Uterus (tissue), 4 donors: ENCODE results near the gene SIGLEC15. TPM values are rescaled to one million over a fixed set of nuclear protein-coding genes. Genes with fewer than 3 reads are reported as not detected.

Experiments used
- DNase-seq, 2 donors: peaks; one replicate each; pipeline ENCODE4 v3.0.0-alpha.2; 2019 to 2020
- H3K27ac ChIP-seq, 2 donors: fragments of 200-600 bp; sonication (generic); 1 replicate in 1 of 2; 2 replicates in 1 of 2; pipeline ENCODE4 v1.5.1; 2016 to 2018
- H3K27me3 ChIP-seq, 2 donors: fragments of 200-600 bp; sonication (generic); one replicate each; pipeline ENCODE4 v1.5.1; 2018 to 2019; ENCODE audit warnings: control low read depth in 1 of 2
- H3K36me3 ChIP-seq, 2 donors: fragments of 200-600 bp; sonication (generic); one replicate each; pipeline ENCODE4 v1.5.1; 2019; ENCODE audit warnings: control low read depth in 1 of 2
- H3K4me1 ChIP-seq, 2 donors: fragments of 200-600 bp; sonication (generic); one replicate each; pipeline ENCODE4 v1.5.1; 2018 to 2019; ENCODE audit warnings: control low read depth in 1 of 2
- H3K4me3 ChIP-seq, 2 donors: fragments of 200-600 bp; sonication (generic); 1 replicate in 1 of 2; 2 replicates in 1 of 2; pipeline ENCODE4 v1.5.1; 2018 to 2019; ENCODE audit warnings: mild to moderate bottlenecking in 1 of 2
- H3K9me3 ChIP-seq, 2 donors: fragments of 200-600 bp; sonication (generic); one replicate each; pipeline ENCODE4 v1.5.1; 2019; ENCODE audit warnings: control low read depth in 1 of 2
- POLR2A ChIP-seq, 2 donors: fragments of 450-650 bp; IDR thresholded peaks; one replicate each; pipeline ENCODE4 v1.6.1; 2016; ENCODE audit warnings: antibody characterized with exemption in 2 of 2, mild to moderate bottlenecking in 1 of 2, moderate library complexity in 1 of 2
- intact Hi-C: fragments of 100-400 bp; cut with DNase I; formaldehyde crosslinking; loops from one replicate; pipeline ENCODE4 v1.15.1; 2023; ENCODE audit warnings: low total_unique reads
- total RNA-seq, 4 donors: library from RNA; depleted of rRNA in 3 of 4; stranded (reverse); fragments of >200 nt in 3 of 4; gene quantifications; one replicate each; pipeline versions ENCODE4 v1.1.0 to v1.2.4, GENCODE V29; 2014 to 2023
- TF ChIP-seq, protein P1 (sequence below), 4 experiments: fragments of 200-600 bp in 2 of 4; fragments of 450-650 bp in 2 of 4; sonication (generic) in 2 of 4; IDR thresholded peaks; one replicate each; pipeline ENCODE4 v1.5.1; 2016 to 2019; ENCODE audit warnings: antibody characterized with exemption in 4 of 4, mild to moderate bottlenecking in 2 of 4, moderate library complexity in 1 of 4
- donor health status: DM: yes; HTN: yes; CAD: no.

SIGLEC15 gene
- total RNA-seq, 4 donors from 2014 or later, result 2.8 TPM; not detected in 3

DNA sequence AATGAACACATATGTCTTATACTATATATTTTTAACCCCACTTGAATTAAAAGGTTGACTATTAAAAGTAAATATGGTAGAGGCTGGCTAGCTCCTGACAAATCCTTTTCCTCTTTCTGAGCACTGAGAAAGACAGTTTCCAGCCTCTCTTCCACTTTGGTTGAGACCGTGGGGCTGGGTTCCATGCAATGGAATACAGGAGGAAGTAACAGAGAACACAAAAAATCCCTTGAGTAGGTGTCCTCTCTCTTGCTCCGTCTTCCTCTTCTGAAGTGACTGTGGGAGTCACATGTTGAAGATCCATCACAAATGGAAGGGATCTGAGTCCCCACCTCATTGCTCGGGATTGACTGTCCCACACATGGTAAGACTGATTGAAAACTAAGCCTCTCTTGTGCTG, 36.6 kb upstream of the SIGLEC15 start:
- intact Hi-C loops, result no loop called here

DNA sequence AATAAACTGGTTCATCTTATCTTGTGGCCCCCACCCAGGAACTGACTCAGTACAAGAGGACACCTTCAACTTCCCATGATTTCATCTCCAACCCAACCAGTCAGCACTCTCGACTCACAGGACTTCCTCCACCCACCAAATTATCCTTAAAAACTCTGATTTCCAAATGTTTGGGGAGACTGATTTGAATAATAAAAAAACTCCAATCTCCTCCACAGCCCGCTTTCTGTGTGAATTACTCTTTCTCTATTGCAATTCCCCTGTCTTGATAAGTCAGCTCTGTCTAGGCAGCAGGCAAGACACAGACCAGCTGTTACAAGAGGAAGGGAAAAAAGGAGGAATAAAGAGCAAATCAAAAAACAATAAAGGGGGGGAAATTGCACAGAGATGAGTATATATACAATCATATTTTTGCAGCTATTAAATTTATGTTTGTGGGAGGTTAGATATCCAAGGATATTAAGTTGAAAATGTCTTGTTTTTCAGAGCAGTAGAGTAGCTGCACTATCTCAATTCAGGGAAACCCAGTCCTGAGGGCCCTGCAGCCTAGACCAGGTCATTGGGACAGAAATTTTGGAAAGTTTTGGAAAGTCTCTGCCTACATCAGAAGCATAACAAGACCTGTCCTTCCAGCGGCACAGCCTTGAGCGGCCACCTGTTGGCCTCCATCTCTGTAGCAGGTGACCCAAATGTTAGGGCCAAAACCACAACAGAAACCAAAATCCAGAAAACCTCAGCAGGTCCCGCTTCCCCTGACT, 32.8 kb upstream of the SIGLEC15 start:
- Histone ChIP-seq H3K27ac (no peak overlapping the region), H3K27me3 (no peaks in the 10 kb centered on the region), H3K36me3 (no peaks in the 10 kb centered on the region), H3K9me3 (no peaks in the 10 kb centered on the region), H3K4me1 (no peaks in the 10 kb centered on the region), H3K4me3 (no peak overlapping the region)
- DNase-seq, result no peak
- intact Hi-C loops, result no loop called here
- TF ChIP-seq POLR2A (IDR thresholded peaks at IDR 0.05), result no peak
- TF ChIP-seq, protein P1, sequence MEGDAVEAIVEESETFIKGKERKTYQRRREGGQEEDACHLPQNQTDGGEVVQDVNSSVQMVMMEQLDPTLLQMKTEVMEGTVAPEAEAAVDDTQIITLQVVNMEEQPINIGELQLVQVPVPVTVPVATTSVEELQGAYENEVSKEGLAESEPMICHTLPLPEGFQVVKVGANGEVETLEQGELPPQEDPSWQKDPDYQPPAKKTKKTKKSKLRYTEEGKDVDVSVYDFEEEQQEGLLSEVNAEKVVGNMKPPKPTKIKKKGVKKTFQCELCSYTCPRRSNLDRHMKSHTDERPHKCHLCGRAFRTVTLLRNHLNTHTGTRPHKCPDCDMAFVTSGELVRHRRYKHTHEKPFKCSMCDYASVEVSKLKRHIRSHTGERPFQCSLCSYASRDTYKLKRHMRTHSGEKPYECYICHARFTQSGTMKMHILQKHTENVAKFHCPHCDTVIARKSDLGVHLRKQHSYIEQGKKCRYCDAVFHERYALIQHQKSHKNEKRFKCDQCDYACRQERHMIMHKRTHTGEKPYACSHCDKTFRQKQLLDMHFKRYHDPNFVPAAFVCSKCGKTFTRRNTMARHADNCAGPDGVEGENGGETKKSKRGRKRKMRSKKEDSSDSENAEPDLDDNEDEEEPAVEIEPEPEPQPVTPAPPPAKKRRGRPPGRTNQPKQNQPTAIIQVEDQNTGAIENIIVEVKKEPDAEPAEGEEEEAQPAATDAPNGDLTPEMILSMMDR (IDR thresholded peaks at IDR 0.05), result no peak

More for the DNA sequence above, 36.6 kb upstream of the SIGLEC15 start:
- H3K4me3 ChIP-seq, result no peak overlapping the region
- H3K36me3 ChIP-seq, result no peaks in the 10 kb centered on the region
- H3K4me1 ChIP-seq, result no peaks in the 10 kb centered on the region
- no peak for DNase-seq
- TF ChIP-seq, protein P1 (IDR thresholded peaks at IDR 0.05), result no peak
- no peak for TF ChIP-seq POLR2A (IDR thresholded peaks at IDR 0.05)
- H3K27me3 ChIP-seq, result no peaks in the 10 kb centered on the region
- no peaks in the 10 kb centered on the region for H3K9me3 ChIP-seq
- no peak overlapping the region for H3K27ac ChIP-seq

DNA sequence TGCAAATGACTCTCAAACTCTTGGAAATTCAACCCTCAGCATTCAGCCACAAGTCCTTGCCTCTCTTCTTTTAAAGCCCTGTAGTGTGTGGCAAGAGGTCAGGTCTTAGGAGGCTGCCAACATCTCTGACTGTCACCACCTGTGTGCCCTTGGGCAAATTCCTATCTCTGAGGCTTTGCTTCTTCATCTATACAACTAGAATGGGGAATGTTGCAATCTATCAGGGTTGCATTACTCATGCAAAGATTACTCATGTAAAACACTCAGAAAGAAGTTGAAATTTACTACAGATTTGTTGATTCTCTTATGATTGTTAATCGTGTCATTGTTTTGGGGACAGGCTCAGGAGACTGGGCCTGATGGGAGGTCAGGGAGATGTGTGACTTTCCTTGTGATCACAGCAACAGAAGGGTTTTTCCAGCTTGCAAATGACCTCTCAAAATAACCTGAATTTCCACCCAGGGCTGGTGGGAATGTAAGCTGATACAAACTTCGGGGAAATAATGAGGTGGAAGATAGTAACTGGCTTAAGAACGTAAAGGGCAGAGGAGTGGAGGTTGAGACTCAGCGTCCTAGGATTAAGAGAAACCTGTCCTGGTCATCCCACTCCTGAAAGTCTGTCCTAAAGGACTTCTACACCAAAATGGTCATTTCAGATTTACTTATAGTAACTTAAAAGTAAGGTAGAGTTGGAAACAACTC, 32.1 kb upstream of the SIGLEC15 start:
- intact Hi-C loops, result no loop called here
- Histone ChIP-seq H3K9me3 (no peaks in the 10 kb centered on the region), H3K27ac (no peak overlapping the region), H3K27me3 (no peaks in the 10 kb centered on the region), H3K4me3 (no peak overlapping the region), H3K4me1 (no peaks in the 10 kb centered on the region), H3K36me3 (no peaks in the 10 kb centered on the region)
- DNase-seq, result no peak
- TF ChIP-seq, protein P1 (IDR thresholded peaks at IDR 0.05), result no peak
- TF ChIP-seq POLR2A (IDR thresholded peaks at IDR 0.05), result no peak

DNA sequence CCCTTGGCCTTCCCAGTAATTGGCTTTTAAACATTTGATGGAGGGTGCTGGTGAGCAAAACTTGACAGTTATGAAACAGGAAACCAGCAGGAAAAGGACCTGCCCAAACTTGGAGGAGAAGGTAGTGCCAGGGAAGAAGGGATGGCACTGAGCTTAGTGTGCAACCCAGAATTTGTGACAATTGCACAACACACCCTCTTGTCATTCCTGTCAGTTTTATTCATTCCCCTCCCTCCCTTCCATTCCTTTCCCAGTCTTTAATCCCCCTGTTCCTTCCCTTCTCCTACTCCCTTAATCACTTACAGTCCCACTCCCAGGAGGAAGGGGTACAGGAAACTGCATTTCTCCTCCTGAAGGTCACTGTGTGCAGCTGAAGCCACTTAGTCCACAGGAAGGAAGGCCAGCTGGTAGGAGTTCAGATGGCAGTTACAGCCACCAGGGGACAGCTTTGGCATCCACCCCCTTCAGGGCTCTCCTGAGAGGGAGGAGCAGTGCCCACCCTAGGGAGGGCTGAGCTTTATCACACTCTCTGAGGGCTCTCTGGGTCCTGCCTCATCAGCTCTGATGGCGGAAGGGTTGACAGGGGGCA, 24.0 kb upstream of the SIGLEC15 start:
- Histone ChIP-seq H3K27me3 (no peaks in the 10 kb centered on the region), H3K36me3 (no peaks in the 10 kb centered on the region), H3K27ac (no peak overlapping the region), H3K9me3 (peaks cover 0 to 10% of the 10 kb centered on the region in 2 donors), H3K4me1 (no peaks in the 10 kb centered on the region), H3K4me3 (no peak overlapping the region)
- DNase-seq, result no peak
- intact Hi-C loops, result no loop called here
- no peak for TF ChIP-seq POLR2A (IDR thresholded peaks at IDR 0.05)
- TF ChIP-seq, protein P1 (IDR thresholded peaks at IDR 0.05), result no peak
